GM19023 (cell line): ENCODE measurements around the gene ZNF740.

Source experiments
- ATAC-seq: cut with Tn5 transposase; IDR thresholded peaks from one replicate; pipeline ENCODE4 v1.9.1; 2021; ENCODE audit warnings: mild to moderate bottlenecking, moderate library complexity; ENCODE audit not compliant: unreplicated experiment

ZNF740 gene

DNA sequence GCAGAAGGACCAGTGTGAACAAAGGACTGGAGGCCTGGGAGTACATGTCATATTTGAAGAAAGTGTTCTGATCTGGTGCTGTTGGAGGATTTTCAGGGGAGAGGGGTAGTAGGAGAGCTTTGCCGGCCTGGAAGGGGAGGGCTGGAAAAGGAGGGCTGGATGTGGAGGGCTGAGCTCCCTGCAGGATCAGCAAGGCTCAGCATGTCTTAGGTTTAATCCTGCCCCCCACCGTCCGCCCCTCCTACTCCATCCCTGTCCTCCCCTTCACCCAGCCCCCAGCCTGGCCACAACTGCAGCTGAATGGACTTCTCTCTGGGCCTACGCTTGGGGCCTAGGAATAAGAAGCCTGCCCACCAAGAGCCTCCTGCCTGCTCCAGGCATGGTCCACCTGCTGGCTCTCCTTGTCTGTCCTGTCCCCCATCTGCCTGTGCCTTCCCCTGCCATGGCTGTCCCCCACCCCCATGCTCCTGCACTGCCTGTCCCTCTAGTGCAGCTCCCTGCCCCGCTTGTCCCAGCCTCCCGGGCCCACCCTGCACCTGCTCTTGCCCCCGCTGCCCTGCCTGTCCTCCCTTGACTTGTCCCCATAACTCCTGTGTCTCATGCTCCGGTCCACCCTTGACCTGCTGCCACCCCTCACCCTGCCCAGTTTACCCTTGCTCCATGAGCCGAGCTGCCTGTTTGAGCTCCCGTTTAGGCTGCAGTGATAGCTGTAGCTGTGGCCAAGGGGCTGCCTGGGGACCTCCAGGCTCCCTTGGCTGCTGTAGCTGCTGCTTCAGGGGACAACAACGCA, 61.3 kb downstream of the ZNF740 start:
- no peak for ATAC-seq

DNA sequence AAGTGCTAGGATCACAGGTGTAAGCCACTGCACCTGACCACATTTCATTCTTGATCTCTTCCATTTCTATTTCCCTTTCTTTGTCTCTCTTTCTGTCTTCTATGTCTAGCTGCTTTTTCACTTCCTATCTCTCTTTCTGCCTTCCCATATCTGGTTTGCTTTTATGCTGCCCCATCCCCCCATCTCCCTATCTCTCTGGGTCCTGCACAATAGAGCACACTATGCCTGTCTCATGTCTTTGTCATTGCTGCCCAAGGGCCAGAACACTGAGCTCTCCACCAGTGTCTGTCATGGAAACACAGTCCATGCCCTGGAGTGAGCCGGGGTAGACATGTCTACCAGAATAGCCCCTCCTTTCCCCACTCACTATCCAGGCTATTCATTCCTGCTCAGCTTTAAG, 63.8 kb downstream of the ZNF740 start:
- ATAC-seq, result no peak
